ENCODE data around the gene CRMP1. TPM values are rescaled to one million over a fixed set of nuclear protein-coding genes. Genes with fewer than 3 reads are reported as not detected.

CRMP1 gene
- total RNA-seq, 1 donor from 2014 or later = 1.4 TPM

DNA sequence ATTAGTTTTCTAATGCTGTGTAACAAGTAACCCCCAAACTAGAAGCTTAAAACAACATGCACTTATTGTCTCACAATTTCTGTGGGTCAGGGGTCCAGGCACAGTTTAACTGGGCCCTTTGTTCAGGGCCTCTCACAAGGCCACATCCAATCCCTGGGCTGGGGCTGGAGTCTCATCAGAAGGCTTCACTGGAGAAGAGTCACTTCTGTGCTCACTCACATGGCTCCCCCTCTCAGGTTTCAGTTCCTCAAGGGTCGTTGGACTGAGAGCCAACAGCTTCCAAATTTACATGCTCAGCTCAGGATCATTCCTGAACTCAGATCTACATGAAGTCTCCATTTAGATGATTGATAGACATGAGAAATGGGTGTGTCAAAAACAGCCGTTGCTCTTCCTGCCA is 104.7 kb downstream of the CRMP1 start:
- DNase-seq = no peak
- intact Hi-C loops (cut with micrococcal nuclease) = no loop called here

DNA sequence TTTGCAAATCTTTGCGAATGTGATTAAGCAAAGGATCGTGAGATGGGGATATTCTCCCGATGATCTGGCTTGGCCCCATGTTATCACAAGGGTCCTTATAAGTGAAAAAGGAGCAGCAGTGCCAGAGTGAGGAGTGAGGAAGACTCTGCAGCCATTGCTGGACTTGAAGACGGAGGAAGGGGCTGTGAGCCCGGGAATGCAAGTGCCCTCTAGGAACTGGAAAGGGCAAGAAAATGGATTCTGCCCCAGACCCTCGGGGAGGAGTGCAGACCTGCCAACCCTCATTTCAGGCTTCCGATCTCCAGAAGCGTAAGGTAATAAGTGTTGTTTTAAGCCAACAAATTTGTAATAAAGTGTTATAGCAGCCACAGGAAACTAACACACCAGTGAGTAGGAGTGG is 105.6 kb downstream of the CRMP1 start:
- Histone ChIP-seq H3K9me3 (replicated peaks) (no peaks in the 10 kb centered on the region), H3K4me1 (peaks cover 7% of the 10 kb centered on the region), H3K36me3 (peaks cover 10% of the 10 kb centered on the region), H3K27me3 (ENCODE audit: low read depth) (no peaks in the 10 kb centered on the region), H3K27ac (replicated peaks) (no peak overlapping the region), H3K4me3 (no peak overlapping the region)
- DNase-seq = no peak
- intact Hi-C loops (cut with micrococcal nuclease) = no loop called here
- TF ChIP-seq, protein P1, sequence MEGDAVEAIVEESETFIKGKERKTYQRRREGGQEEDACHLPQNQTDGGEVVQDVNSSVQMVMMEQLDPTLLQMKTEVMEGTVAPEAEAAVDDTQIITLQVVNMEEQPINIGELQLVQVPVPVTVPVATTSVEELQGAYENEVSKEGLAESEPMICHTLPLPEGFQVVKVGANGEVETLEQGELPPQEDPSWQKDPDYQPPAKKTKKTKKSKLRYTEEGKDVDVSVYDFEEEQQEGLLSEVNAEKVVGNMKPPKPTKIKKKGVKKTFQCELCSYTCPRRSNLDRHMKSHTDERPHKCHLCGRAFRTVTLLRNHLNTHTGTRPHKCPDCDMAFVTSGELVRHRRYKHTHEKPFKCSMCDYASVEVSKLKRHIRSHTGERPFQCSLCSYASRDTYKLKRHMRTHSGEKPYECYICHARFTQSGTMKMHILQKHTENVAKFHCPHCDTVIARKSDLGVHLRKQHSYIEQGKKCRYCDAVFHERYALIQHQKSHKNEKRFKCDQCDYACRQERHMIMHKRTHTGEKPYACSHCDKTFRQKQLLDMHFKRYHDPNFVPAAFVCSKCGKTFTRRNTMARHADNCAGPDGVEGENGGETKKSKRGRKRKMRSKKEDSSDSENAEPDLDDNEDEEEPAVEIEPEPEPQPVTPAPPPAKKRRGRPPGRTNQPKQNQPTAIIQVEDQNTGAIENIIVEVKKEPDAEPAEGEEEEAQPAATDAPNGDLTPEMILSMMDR (IDR thresholded peaks at IDR 0.05; ENCODE audit: borderline replicate concordance) = no peak

More for the DNA sequence above, 104.7 kb downstream of the CRMP1 start:
- Histone ChIP-seq H3K27me3 (ENCODE audit: low read depth) (no peaks in the 10 kb centered on the region), H3K4me3 (no peak overlapping the region), H3K4me1 (peaks cover 7% of the 10 kb centered on the region), H3K9me3 (replicated peaks) (no peaks in the 10 kb centered on the region), H3K27ac (replicated peaks) (no peak overlapping the region), H3K36me3 (peaks cover 10% of the 10 kb centered on the region)
- TF ChIP-seq, protein P1 (IDR thresholded peaks at IDR 0.05; ENCODE audit: borderline replicate concordance) = no peak

DNA sequence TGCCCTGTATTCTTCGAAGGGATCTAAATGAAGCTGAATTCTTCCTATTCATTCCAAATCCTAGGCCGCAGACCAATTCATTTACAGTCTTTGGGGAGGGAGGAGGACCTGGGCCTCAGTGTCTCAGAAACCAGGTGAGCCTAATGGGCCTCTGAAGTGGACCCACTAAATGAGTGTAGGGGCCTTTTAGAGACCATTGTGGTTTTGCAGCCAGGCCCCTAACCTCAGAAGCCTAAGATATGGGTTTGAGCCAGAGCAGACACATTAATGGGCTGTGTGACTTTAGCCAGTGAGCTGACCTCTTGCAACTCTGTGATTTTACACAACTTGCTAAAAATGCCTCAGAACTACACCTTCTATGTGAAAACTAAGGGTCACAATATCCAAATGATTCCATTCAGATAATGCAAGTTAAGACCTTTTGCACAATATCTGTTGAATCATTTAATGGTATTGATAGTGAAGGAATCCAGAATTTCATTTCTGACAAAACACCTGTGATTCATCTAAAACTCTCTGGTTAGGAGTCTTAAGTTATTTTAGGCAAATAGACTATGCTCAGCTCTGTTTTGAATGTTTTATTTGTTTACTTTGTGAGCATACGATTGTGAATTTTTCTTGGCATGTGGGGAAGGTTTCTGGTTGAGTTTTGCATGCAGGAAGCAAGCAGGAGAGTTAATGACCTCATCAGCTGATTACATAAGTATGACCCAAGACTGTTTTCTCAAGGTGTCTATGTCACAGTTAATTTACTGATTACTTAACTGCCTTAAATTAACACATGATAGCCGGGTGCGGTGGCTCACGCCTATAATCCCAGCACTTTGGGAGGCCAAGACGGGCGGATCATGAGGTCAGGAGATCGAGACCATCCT is 106.8 kb downstream of the CRMP1 start:
- H3K36me3 ChIP-seq = peaks cover 10% of the 10 kb centered on the region
- no peaks in the 10 kb centered on the region for H3K9me3 ChIP-seq (replicated peaks)

DNA sequence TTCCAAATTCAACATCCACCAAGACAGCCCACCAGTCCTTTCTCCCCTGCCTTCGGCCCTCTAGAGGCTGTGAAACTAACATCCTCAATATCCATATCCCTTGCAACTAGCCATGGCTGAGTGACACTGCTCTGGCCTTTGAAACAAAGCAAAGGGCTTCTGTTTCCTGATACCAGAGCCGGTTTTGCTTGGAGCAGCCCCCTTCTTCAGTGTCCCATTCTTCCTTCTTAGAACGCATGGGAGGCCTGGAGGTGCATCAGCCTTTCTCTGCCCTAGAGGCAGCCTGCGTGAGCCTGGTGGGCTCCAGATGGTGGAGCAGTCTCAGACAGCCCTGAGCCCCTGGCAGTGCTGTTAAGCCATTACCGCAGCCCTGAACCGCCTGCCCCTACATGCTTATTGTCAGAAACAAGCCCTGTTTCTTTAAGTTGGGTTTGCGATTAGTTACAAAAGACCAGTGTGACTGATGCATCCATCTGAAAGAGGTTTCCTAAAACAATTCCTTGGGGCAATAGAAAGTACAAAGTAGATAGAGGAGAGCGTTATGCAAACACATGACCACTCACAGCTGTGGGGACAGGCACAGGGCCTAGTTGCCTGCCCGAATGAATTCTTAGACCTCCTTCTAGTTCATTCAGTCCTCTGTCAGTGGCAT is 107.8 kb downstream of the CRMP1 start:
- H3K4me1 ChIP-seq = peaks cover 7% of the 10 kb centered on the region
- H3K27ac ChIP-seq (replicated peaks) = peak overlapping the region; percentile 66
- peaks cover 10% of the 10 kb centered on the region for H3K36me3 ChIP-seq
- no peaks in the 10 kb centered on the region for H3K9me3 ChIP-seq (replicated peaks)
- TF ChIP-seq, protein P1 (IDR thresholded peaks at IDR 0.05; ENCODE audit: borderline replicate concordance) = no peak
- no peak for DNase-seq
- intact Hi-C loops (cut with micrococcal nuclease) = no loop called here
- H3K27me3 ChIP-seq (ENCODE audit: low read depth) = no peaks in the 10 kb centered on the region
- H3K4me3 ChIP-seq = no peak overlapping the region

More for the DNA sequence above, 106.8 kb downstream of the CRMP1 start:
- no peak for DNase-seq
- peaks cover 7% of the 10 kb centered on the region for H3K4me1 ChIP-seq
- TF ChIP-seq, protein P1 (IDR thresholded peaks at IDR 0.05; ENCODE audit: borderline replicate concordance) = no peak
- H3K27ac ChIP-seq (replicated peaks) = peak overlapping the region; percentile 66
- intact Hi-C loops (cut with micrococcal nuclease) = no loop called here
- H3K4me3 ChIP-seq = no peak overlapping the region
- H3K27me3 ChIP-seq (ENCODE audit: low read depth) = no peaks in the 10 kb centered on the region

DNA sequence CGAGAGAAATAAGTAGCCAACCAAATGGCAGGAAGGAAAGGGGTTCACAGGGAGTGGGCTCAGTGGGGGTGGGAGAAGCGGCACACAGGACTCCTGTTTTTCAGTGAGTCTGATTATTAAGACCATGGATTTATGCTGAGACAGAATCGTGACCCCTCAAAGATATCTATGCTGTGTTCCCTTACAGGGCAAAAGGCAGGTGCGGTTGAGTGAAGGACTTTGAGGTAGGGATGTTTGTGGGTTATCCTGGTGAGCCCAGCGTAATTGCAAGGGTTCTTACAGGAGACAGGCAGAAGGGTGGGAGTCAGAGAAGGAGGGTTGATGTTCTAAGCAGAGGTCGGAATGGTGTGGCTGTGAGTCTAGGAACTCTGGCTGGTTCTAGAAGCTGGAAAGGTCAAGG is 108.9 kb downstream of the CRMP1 start:
- TF ChIP-seq, protein P1 (IDR thresholded peaks at IDR 0.05; ENCODE audit: borderline replicate concordance) = no peak
- peaks cover 7% of the 10 kb centered on the region for H3K4me1 ChIP-seq
- H3K27me3 ChIP-seq (ENCODE audit: low read depth) = no peaks in the 10 kb centered on the region
- H3K27ac ChIP-seq (replicated peaks) = no peak overlapping the region
- no peak for DNase-seq
- H3K4me3 ChIP-seq = no peak overlapping the region
- peaks cover 10% of the 10 kb centered on the region for H3K36me3 ChIP-seq
- no peaks in the 10 kb centered on the region for H3K9me3 ChIP-seq (replicated peaks)
- intact Hi-C loops (cut with micrococcal nuclease) = no loop called here
